Activated gamma-delta T cell treated with Interleukin-2 at 50 U/mL for 16 hours (primary cell): ENCODE measurements around the gene MOB3A.
"Not testable (repeated sequence)": the region's sequence is repeated elsewhere in the genome, so short reads cannot be mapped to it uniquely, and the experiment has no call there.

Experiments
- DNase-seq: peaks from one replicate; pipeline ENCODE4 v3.0.0-alpha.2; 2020

The MOB3A gene

DNA sequence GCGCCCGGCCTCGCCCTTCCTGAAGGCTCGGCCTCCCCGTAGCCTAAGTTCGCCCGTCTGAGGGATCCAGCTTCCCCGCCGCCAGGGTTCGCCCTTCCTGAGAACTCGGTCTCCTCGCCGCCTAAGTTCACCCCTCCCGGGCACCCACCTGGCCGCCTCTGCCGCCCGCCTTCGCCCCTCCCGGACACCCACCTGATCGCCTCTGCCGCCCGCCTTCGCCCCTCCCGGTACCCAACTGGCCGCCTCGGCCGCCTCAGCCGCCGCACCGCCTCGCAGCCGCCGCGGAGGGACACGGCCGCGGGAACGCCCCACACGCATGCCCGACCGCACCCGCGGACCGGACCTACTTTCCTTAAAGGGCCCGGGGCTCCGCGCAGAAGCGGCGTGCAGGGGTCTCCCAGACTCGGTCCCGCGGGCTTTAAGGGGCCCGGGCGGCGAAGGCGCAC, at the start of gene MOB3A:
MOB3A (minus strand) TSS at position 293 of the 446 bp plus-strand sequence. CDS start 17,766 bp downstream, outside the sequence.
- DNase-seq = peak; percentile 83

GRCh38 chr19:2145831-2146241, 49.7 kb upstream of the MOB3A start:
- no peak for DNase-seq

GRCh38 chr19:2144190-2144589, 48.1 kb upstream of the MOB3A start:
- DNase-seq = no peak

DNA sequence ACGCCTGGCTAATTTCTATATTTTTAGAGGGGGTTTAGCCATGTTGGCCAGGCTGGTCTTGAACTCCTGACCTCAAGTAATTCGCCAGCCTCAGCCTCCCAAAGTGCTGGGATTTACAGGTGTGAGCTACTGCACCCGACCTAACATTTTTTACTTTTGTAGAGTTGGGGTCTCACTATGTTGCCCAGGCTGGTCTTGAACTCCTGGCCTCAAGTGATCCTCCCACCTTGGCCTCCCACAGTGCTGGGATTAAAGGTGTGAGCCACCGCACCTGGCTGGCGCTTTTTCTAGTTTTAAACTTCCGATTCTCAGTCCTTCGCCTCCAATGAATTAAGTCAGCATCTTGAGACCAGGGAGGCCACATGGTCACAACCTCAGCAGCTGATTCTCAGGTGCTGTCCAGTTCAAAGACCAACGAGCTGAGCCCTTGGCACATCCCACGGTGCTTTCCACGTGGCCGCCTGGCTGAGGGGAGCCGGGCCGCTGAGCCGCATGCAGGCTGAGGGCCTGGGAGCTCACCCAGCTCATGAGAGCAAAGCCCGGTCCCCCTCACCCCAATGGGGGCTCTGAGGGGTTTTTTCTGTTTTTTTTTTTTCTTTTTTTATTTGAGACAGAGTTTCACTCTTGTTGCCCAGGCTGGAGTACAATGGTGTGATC, 46.2 kb upstream of the MOB3A start:
- no peak for DNase-seq

GRCh38 chr19:2140138-2140569, 44.0 kb upstream of the MOB3A start:
- DNase-seq = no peak

GRCh38 chr19:2139385-2140137, 43.4 kb upstream of the MOB3A start:
- DNase-seq = no peak

DNA sequence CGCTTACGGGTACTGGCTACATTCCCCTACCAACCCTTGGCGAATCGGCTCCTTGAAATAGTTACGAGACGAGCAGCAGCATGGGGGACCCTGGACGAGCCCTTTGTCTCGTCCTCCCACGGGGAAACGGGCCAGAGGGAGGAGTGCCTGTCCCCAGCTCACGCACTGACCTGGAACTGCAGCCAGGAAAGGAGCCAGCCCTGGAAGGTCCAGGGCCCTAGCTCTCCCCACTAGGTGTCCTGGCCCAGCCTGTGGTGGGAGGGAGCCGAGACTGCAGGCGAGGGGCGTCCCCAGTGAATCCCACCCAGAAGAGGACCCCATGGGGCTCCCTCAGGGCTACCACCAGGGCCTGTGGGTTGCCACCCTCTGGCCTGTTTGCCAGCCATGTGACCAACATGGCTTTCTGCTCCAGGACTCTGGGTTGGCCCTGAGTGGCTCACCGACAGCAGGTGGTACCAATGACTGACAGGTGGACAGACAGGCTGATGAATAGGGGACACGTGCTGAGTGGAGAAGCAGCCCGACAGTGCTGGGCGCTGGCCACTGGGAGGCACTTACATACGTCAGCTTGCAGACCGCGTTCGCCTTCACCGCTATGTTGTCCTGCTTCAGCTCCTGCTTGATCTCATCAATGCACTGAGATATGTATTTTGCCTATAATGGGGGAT, 42.1 kb upstream of the MOB3A start:
- no peak for DNase-seq

- DNase-seq = no peak
Observed at GRCh38 chr19:2136796-2137195, 40.7 kb upstream of the MOB3A start.

DNA sequence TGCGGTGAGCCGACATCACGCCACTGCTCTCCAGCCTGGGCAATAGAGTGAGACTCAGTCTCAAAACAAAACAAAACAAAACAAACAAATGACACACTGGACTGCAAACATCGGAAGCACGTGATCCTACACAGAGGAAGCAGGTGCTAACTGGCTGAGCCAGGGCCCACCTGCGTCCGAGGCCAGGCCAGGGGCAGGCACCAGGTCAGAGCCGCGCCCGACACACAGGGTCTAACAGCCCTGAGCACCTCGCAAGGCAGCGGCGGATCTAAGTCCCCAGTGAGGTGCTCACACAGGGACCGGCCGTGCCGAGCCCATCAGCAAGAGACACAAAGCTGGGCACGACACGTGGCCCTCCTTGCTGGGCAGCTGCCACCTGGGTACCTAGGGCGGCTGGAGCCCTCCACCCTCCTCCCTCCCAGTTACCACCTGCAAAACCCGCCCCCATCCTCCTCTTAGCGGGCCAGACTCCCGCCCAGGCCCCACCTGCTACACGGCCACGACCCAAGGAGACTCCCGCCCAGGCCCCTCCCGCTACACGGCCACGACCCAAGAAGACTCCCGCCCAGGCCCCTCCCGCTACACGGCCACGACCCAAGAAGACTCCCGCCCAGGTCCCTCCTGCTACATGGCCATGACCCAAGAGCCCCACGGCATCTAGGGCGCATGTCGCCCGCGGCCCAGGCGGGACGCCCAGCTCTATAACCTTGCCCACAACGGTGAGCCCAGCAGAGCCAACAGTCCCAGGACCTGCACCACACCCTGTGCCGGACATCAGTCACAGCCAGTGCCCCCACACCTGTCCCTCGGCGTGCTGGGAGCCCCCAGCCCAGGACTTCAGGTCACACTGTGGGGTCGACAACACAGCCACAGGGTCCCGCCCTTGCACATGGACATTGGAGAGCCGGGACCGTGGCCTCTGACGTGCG, 39.6 kb upstream of the MOB3A start:
- no peak for DNase-seq

DNA sequence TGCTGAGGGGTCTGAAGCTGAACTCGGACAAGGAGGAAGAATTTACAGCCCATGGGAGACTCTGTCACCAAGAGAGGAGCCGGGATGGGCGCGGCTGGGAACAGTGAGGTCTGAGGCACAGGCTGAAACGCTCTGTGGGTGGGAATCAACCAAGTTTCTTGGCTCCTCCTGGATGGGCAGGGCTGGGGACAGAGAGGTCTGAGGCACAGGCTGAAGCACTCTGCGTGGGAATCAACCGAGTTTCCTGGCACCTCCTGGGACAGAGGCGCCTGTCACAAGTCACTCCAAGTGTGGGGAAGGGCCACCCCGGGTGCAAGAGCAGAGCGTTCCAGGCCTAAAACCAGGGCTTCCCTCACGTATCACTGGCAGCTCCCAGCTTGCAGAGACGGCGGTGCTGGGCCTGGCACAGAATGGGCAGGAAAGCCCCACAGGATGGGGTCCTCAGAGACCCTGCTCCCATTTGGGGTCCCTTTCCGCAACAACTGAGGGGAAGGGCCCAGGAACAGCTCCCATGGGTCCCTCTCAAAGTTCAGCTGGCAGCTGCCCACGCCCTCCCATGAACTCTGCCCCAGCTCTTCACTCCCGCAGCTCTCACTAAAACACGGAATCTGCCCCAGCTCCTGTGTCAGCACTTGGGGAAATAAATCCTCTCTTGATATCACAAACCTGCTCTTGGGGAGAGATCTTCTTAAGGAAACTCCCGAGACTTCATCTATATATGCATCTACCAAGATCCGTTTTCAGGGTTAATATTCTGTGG, 36.8 kb upstream of the MOB3A start:
- DNase-seq = no peak

DNA sequence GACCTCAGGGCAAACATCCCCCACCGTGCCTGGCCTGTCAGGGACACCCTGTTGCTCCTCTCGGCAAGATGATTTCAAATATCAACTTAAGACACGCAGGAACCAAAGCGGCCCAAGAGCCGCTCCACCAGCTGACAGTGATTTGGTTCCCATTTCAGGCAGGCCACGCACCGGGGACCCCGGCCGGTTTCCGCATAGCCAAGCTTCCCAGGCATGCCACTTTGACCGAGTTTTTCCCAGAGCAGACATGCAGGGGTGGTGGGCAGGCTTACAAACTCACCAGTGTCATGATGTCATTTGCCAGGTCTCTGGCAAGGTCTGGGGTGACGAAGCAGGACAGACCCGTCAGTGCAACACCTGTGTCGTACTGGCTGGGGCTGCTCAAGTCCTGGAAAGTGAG, 36.1 kb upstream of the MOB3A start:
- no peak for DNase-seq

DNA sequence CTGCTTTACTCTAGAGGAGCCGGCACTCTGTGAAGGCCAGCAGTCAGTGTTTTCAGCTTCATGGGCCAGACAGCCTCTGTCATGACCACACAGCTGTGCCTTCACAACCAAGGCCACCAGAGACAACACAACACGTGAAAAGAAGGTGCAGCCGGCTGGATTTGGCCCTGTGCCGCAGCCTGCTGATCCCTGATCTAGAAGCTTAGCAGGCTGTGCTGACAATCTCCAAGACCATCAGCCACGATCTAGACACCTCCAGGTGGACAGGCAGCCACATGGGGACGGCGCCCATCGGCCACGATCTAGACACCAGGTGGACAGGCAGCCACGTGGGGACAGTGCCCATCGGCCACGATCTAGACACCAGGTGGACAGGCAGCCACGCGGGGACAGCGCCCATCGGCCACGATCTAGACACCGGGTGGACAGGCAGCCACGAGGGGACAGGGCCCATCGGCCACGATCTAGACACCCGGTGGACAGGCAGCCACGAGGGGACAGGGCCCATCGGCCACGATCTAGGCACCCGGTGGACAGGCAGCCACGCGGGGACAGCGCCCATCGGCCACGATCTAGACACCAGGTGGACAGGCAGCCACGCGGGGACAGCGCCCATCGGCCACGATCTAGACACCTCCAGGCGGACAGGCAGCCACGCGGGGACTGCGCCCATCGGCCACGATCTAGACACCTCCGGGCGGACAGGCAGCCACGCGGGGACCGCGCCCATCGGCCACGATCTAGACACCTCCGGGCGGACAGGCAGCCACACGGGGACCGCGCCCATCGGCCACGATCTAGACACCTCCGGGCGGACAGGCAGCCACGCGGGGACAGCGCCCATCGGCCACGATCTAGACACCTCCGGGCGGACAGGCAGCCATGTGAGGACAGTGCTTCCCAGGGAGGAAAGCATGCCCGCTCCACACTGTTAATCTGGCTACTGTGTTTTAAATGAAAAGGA, 35.2 kb upstream of the MOB3A start:
- DNase-seq = not testable (repeated sequence)

DNA sequence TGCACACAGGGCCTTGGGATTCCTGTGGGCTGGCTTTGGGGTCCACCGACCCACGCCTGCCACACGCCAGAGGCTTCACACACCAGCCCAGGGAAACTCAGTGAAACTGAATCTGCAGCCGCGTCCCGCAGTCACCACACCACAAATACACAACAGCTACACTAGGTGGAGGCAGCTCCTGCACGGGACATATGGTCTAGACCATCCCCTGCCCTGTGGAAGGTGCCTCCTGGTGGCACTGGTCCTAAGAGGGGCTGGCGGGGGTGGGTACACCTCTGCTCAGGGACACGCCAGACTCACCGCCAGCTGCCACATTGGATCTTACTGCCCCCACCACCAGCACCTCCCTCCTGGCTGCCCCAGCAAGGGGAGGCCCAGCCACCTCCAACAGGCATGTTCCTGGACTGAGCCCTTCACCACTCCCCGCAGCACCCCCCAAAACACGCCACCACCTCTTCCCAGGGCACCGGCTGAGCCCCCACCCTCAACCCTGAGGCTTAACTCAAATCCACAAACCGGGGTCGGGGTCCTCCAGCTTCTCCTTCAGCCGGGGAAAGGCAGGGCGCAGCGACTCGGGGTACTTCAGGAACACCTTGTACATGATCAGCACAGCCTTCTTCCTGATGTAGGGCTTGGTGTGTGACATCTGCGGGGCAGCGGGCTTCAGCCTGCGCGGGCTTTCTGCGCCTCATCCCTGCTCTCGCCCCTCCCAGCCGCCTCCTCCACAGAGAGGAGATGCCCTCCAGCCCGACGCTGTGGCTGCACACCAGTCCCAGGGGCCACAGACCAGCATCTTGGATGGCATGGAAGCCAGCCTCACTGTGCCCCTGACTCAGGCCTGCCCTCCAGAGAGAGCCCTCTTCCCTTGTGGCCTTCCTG, 34.0 kb upstream of the MOB3A start:
- no peak for DNase-seq

DNA sequence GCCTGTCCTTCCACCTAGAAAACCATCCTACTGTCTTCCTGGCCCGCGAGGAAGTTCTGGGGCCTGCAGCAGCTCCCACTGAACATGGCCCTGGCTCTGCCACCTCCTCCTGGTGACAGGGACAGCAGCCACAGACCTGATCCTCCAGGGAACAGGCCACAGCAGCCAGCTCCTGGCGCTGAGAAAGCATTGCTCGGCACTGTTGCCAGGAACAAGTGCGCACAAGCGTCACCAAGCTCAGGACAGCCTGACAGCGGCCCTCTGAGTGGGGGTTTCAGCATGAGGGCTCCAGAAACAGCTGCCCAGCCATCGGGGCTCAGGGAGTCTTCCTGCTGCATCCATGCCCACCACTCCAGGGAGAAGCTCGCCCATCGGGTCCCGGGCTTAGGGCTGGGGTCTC, 33.4 kb upstream of the MOB3A start:
- no peak for DNase-seq

DNA sequence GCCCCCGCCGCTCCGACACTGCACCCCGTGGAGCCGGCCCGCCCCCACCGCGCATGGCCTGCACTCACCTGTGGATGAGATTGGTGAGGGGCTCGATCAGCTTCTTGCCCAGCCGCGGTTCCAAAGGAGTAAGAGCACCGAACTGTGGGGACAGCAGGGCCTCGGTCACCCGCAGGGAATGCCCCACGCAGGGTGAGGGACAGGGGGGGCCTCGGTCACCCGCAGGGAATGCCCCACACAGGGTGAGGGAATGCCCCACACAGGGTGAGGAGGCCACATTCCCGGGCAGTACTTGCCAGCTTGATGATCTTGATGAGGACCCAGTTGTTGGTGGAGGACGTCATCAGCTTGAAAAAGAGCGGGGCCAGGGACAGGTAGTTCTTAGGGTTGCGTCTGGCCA, 32.9 kb upstream of the MOB3A start:
- no peak for DNase-seq

- not testable (repeated sequence) for DNase-seq
Observed at GRCh38 chr19:2128252-2128651, 32.1 kb upstream of the MOB3A start.

GRCh38 chr19:2127758-2128157, 31.6 kb upstream of the MOB3A start:
- DNase-seq = no peak

- no peak for DNase-seq
Observed at GRCh38 chr19:2126879-2127518, 30.9 kb upstream of the MOB3A start.
